Naive thymus-derived CD4-positive, alpha-beta T cell (primary cell): ENCODE data around the gene ANGPTL7. TPM values are rescaled to one million over a fixed set of nuclear protein-coding genes. Genes with fewer than 3 reads are reported as not detected.

Experiments
- ATAC-seq: fragments of 150-1000 bp; cut with Tn5 transposase; 2 replicates; pipeline ENCODE4 v1.10.0; 2021; ENCODE audit warnings: mild to moderate bottlenecking, moderate library complexity
- CTCF ChIA-PET: fragments of 350-600 bp; sonication (Branson Sonifier 250); formaldehyde crosslinking; loops from one replicate; lab custom pipeline; 2021; ENCODE audit warnings: antibody characterized with exemption; lab: Charles Lee
- POLR2A ChIA-PET: fragments of 350-600 bp; sonication (Branson Sonifier 250); formaldehyde crosslinking; loops from one replicate; lab custom pipeline; 2021; ENCODE audit warnings: antibody characterized with exemption, inconsistent platforms; lab: Charles Lee
- DNase-seq, 9 donors: peaks; one replicate each; pipeline versions ENCODE4 v3.0.0 to v3.0.0-alpha.2; 2020 to 2022; ENCODE audit warnings: mixed read lengths in 1 of 9
- H3K27ac ChIP-seq: one replicate; pipeline ENCODE4 v1.7.0; 2013; ENCODE audit warnings: mild to moderate bottlenecking, low read depth, low read length, moderate library complexity
- H3K27me3 ChIP-seq, 2 donors: one replicate each; pipeline ENCODE4 v1.7.0; 2013; ENCODE audit warnings: low read length in 2 of 2, mild to moderate bottlenecking in 2 of 2, moderate library complexity in 2 of 2; ENCODE audit not compliant: control insufficient read depth in 2 of 2, insufficient read depth in 2 of 2
- H3K36me3 ChIP-seq, 3 experiments: 1 replicate in 2 of 3; 2 replicates in 1 of 3; pipeline ENCODE4 v1.7.0; 2013; ENCODE audit warnings: low read length in 3 of 3, mild to moderate bottlenecking in 3 of 3, moderate library complexity in 1 of 3; ENCODE audit not compliant: insufficient read depth in 3 of 3, control insufficient read depth in 2 of 3
- H3K4me1 ChIP-seq, 2 donors: one replicate each; pipeline ENCODE4 v1.7.0; 2013; ENCODE audit warnings: low read length in 2 of 2, mild to moderate bottlenecking in 2 of 2, moderate library complexity in 1 of 2; ENCODE audit not compliant: control insufficient read depth in 2 of 2, insufficient read depth in 2 of 2
- H3K4me3 ChIP-seq: 2 replicates; pipeline ENCODE4 v1.7.0; 2013; ENCODE audit warnings: mild to moderate bottlenecking, low read length
- H3K9me3 ChIP-seq, 3 experiments: 1 replicate in 2 of 3; 2 replicates in 1 of 3; pipeline ENCODE4 v1.7.0; 2013; ENCODE audit warnings: low read length in 3 of 3; ENCODE audit not compliant: control insufficient read depth in 2 of 3
- H3K27ac Mint-ChIP-seq, 9 donors: one replicate each; pipeline ENCODE4 v1.8.0; 2020 to 2022; ENCODE audit warnings: mixed read lengths in 9 of 9, mild to moderate bottlenecking in 8 of 9, moderate library complexity in 5 of 9, inconsistent platforms in 2 of 9
- H3K27me3 Mint-ChIP-seq, 5 donors: one replicate each; pipeline ENCODE4 v1.8.0; 2021 to 2022; ENCODE audit warnings: mixed read lengths in 5 of 5, mild to moderate bottlenecking in 1 of 5
- H3K36me3 Mint-ChIP-seq, 5 donors: one replicate each; pipeline ENCODE4 v1.8.0; 2020 to 2022; ENCODE audit warnings: mixed read lengths in 5 of 5, mild to moderate bottlenecking in 3 of 5, inconsistent platforms in 1 of 5
- H3K4me1 Mint-ChIP-seq, 7 donors: one replicate each; pipeline ENCODE4 v1.8.0; 2020 to 2022; ENCODE audit warnings: mixed read lengths in 7 of 7, mild to moderate bottlenecking in 3 of 7, inconsistent platforms in 1 of 7
- H3K4me3 Mint-ChIP-seq, 10 donors: one replicate each; pipeline ENCODE4 v1.8.0; 2020 to 2022; ENCODE audit warnings: mild to moderate bottlenecking in 10 of 10, mixed read lengths in 10 of 10, moderate library complexity in 6 of 10, inconsistent platforms in 2 of 10
- H3K9me3 Mint-ChIP-seq, 11 donors: one replicate each; pipeline ENCODE4 v1.8.0; 2020 to 2022; ENCODE audit warnings: mixed read lengths in 11 of 11, mild to moderate bottlenecking in 4 of 11, inconsistent platforms in 1 of 11, moderate library complexity in 1 of 11
- intact Hi-C, 2 donors: fragments of 100-400 bp; cut with micrococcal nuclease; formaldehyde crosslinking; loops; one replicate each; pipeline ENCODE4 v1.15.1; 2023
- polyA plus RNA-seq, 2 donors: library from polyadenylated mRNA; unstranded; fragments of 300-500 nt; fragmentation: Illumina TruSeq; gene quantifications; one replicate each; pipeline ENCODE4 v1.2.3, GENCODE V29; 2021
- total RNA-seq, 6 experiments: library from RNA in 5 of 6; stranded (reverse) in 5 of 6; gene quantifications; 1 replicate in 5 of 6; 2 replicates in 1 of 6; pipeline ENCODE4 v1.2.3 and lab custom pipeline; 2021 to 2026

ANGPTL7 gene
- total and polyA plus RNA-seq, 7 experiments from 2014 or later, result not detected

DNA sequence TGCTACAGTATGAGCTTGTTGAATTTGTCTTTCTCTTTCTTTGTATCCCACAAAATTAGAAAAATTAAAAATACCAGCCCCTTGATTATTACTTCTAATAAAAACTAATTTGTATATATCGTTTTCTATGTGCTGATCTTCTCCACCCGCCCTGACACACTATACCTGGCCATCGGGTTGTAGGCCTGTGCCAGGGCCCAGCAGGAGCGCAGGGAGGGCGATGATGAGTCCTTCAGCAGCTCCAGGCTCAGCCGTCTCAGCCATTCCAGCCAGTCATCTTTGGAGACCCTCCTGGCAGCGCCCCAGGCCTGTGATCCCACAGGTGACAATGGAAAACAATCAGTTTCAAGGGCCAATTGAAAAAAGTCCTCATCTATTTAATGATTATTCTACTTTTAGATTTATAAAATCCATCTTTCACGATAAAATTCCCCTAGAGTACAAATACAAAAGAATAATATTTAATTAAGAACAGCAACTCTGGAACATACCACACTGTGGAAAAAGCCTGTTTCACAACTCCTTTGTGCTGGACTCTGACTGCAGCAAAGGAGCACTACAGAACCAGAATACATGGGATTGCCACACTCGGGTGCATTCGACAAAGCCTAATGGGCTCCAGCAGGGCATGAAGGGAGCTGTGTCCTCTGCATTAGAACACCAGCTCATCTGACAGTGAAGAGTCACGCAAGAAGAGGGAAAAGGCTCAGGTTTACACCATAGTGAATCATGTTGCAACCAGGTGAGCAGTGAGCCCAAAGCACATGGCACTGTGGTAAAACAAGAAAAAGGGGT lies 15.4 kb downstream of the ANGPTL7 start:
- peaks cover 11 to 54% (median 17%) of the 10 kb centered on the region in 5 donors for H3K36me3 Mint-ChIP-seq
- CTCF ChIA-PET, result interaction anchor here (0.5 kb wide), 1 partner anchor 65 kb away, joined by 5 read pairs; no protein-coding TSS in a partner anchor

DNA sequence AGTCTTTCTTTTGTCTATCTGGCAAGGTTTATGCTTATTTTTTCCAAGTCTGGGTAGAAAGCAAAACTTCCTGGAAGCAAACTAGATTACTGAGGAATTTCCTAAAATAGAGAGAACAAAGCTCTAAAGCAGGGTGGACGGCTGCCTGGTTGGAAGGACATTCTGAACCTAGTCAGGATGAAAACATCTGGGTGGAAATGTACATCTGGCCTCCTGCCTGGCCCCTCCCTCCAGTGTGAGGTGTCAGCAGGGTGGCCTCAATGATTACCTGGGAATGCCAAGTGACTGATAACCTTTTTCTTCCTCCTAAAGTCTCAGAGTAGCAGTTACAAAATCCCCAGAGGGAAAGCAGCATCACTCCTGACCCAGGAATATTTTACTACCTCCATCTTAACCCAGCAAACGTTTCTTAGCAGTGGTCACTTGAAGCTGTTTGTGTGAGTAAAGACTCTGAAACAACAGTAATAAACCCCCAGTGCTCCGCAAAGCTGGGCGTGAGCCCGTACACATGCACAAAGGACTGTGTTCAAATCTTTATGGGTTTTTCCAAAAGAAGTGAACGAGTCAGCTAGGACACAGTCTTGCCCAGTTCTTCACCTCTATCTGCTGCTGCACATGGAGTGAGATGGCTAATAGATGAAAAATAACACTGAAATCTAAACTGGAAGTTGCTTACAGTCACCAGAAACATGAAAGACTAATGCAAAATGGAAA lies 18.9 kb downstream of the ANGPTL7 start:
- H3K9me3 Mint-ChIP-seq, result no peaks in the 10 kb centered on the region
- ChIA-PET POLR2A (interaction anchor here (0.7 kb wide), 1 partner anchor 429 kb away, joined by 4 read pairs; no protein-coding TSS in a partner anchor), CTCF (interaction anchor here (0.6 kb wide), 1 partner anchor 1114 kb away, joined by 4 read pairs; no protein-coding TSS in a partner anchor)
- H3K36me3 Mint-ChIP-seq, result peaks cover 20 to 71% (median 42%) of the 10 kb centered on the region in 5 donors
- Histone ChIP-seq H3K9me3 (no peaks in the 10 kb centered on the region), H3K36me3 (peaks cover 23 to 88% (median 32%) of the 10 kb centered on the region in 3 experiments), H3K27ac (no peak overlapping the region), H3K27me3 (no peaks in the 10 kb centered on the region), H3K4me3 (no peak overlapping the region), H3K4me1 (no peaks in the 10 kb centered on the region)
- intact Hi-C loops, result loop anchor here in 1 of 2 donors (5.0 kb wide), 1 partner anchor 171 kb away; no protein-coding TSS in a partner anchor
- H3K4me3 Mint-ChIP-seq, result no peak overlapping the region
- H3K4me1 Mint-ChIP-seq, result no peaks in the 10 kb centered on the region
- ATAC-seq (no peak), DNase-seq (no peak)
- no peak overlapping the region for H3K27ac Mint-ChIP-seq
- H3K27me3 Mint-ChIP-seq, result no peaks in the 10 kb centered on the region

More for the DNA sequence above, 15.4 kb downstream of the ANGPTL7 start:
- POLR2A ChIA-PET, result no interaction called here
- H3K4me1 ChIP-seq, result no peaks in the 10 kb centered on the region
- no peak for DNase-seq
- no peak overlapping the region for H3K27ac ChIP-seq
- no peaks in the 10 kb centered on the region for H3K27me3 Mint-ChIP-seq
- H3K27me3 ChIP-seq, result no peaks in the 10 kb centered on the region
- no peak overlapping the region for H3K4me3 ChIP-seq
- H3K27ac Mint-ChIP-seq, result peak overlapping the region in 1 of 9 donors; percentile 70
- peaks cover 2 to 79% (median 10%) of the 10 kb centered on the region in 3 experiments for H3K36me3 ChIP-seq
- no peaks in the 10 kb centered on the region for H3K9me3 Mint-ChIP-seq
- no peaks in the 10 kb centered on the region for H3K4me1 Mint-ChIP-seq
- H3K4me3 Mint-ChIP-seq, result no peak overlapping the region
- no peak for ATAC-seq
- no peaks in the 10 kb centered on the region for H3K9me3 ChIP-seq
- intact Hi-C loops, result loop anchor here in 1 of 2 donors (5.0 kb wide), 1 partner anchor 167 kb away; no protein-coding TSS in a partner anchor

- H3K36me3 ChIP-seq, result peaks cover 34 to 86% (median 40%) of the 10 kb centered on the region in 3 experiments
- Mint-ChIP-seq H3K27ac (peak overlapping the region in 1 of 9 donors; percentile 41), H3K4me1 (peaks cover 0 to 5% (median 0%) of the 10 kb centered on the region in 7 donors), H3K36me3 (peaks cover 17 to 78% (median 42%) of the 10 kb centered on the region in 5 donors), H3K27me3 (no peaks in the 10 kb centered on the region), H3K4me3 (no peak overlapping the region), H3K9me3 (no peaks in the 10 kb centered on the region)
- intact Hi-C loops, result no loop called here
- ChIA-PET POLR2A (no interaction called here), CTCF (no interaction called here)
- no peaks in the 10 kb centered on the region for H3K4me1 ChIP-seq
- H3K27me3 ChIP-seq, result no peaks in the 10 kb centered on the region
- H3K4me3 ChIP-seq, result no peak overlapping the region
- H3K9me3 ChIP-seq, result no peaks in the 10 kb centered on the region
- H3K27ac ChIP-seq, result no peak overlapping the region
- DNase-seq (no peak), ATAC-seq (no peak)
Measured at GRCh38 chr1:11211461-11211860, 22.3 kb downstream of the ANGPTL7 start.

DNA sequence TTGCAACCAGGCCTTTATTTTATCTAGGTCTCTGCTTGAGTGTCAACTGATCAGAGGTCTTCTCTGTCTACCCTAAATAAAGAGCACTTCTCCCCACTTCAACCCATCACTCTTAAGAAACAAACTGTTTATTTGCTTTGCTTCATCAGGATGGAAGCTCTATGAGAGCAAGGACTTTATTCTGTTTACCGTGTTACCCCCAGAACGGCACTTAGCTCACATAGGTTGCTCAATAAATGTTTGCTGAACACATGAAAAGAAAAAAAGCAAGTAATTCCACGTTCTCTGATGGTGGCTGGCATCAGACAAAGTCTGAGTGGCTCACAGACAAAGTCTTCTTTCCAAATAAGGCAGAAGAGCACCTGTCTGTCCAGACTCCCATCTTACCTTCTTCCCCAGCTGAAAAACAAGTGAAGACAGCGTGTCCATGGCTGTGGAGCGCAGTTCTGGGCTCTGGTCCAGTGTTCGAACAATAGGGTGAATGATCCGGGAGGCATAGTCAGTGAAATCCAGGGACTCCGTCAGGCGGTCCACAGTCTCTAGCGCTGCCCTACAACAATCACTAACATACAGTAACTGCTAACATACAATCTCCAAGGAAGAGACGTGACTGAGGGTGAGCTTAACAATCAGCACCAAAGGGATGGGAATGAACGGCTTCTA lies 22.9 kb downstream of the ANGPTL7 start:
- DNase-seq (no peak), ATAC-seq (no peak)
- H3K27ac Mint-ChIP-seq, result peak overlapping the region in 1 of 9 donors; percentile 41
- Histone ChIP-seq H3K27me3 (no peaks in the 10 kb centered on the region), H3K36me3 (peaks cover 34 to 86% (median 43%) of the 10 kb centered on the region in 3 experiments), H3K27ac (no peak overlapping the region), H3K4me3 (no peak overlapping the region), H3K4me1 (no peaks in the 10 kb centered on the region), H3K9me3 (no peaks in the 10 kb centered on the region)
- intact Hi-C loops, result no loop called here
- peaks cover 0 to 5% (median 0%) of the 10 kb centered on the region in 7 donors for H3K4me1 Mint-ChIP-seq
- H3K27me3 Mint-ChIP-seq, result no peaks in the 10 kb centered on the region
- no peaks in the 10 kb centered on the region for H3K9me3 Mint-ChIP-seq
- POLR2A ChIA-PET, result no interaction called here
- H3K36me3 Mint-ChIP-seq, result peaks cover 17 to 78% (median 42%) of the 10 kb centered on the region in 5 donors
- CTCF ChIA-PET, result no interaction called here
- no peak overlapping the region for H3K4me3 Mint-ChIP-seq

DNA sequence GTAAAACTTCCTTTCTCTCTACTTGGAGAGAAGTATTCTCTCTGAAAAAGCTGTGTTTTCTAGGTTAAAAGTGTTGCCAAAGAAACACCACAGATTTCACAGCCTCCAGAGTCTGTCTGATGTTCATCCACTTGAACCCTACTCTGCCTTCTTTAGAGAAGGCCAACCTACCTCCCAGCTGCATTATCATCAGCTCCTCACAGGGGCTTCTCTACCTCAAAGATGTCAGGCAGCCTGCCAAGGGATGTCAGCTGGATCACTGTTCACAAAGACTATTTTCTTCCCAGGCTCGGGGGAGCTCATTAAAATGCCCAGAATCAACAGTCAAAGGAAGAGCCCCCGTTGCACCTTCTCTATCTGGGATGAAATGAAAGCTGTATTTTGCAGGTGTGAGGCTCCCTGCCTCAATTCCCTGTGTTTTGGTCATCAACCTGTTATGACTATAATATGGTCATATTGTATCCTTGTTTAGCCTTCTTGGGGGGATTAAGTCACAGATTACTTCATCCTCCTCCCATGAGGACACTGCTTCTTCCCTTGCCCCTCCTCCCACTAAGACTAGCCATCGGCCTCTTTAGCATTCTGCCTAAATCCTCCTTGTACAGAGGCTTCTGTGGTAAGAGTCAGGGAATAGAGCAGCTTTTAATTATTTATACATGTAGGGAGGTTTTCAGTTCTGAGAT lies 25.7 kb downstream of the ANGPTL7 start:
- CTCF ChIA-PET, result no interaction called here
- Mint-ChIP-seq H3K36me3 (peaks cover 17 to 80% (median 34%) of the 10 kb centered on the region in 5 donors), H3K9me3 (no peaks in the 10 kb centered on the region), H3K4me3 (no peak overlapping the region), H3K4me1 (peaks cover 0 to 5% (median 0%) of the 10 kb centered on the region in 7 donors), H3K27me3 (no peaks in the 10 kb centered on the region), H3K27ac (peak overlapping the region in 1 of 9 donors; percentile 31)
- no peak for DNase-seq
- H3K4me3 ChIP-seq, result no peak overlapping the region
- H3K36me3 ChIP-seq, result peaks cover 26 to 88% (median 48%) of the 10 kb centered on the region in 3 experiments
- POLR2A ChIA-PET, result no interaction called here
- no peak overlapping the region for H3K27ac ChIP-seq
- no peaks in the 10 kb centered on the region for H3K9me3 ChIP-seq
- no peaks in the 10 kb centered on the region for H3K27me3 ChIP-seq
- no peaks in the 10 kb centered on the region for H3K4me1 ChIP-seq
- no peak for ATAC-seq
- intact Hi-C loops, result no loop called here
